Activated naive CD4-positive, alpha-beta T cell treated with anti-CD3 and anti-CD28 coated beads, Interleukin-2, amount 50 U/mL, for 24 hours (primary cell): ENCODE data around the gene CYSLTR2.
A peak's percentile ranks its signal among the peaks of the same experiment; 100 is the strongest.

ENCODE experiments used
- H3K27ac Mint-ChIP-seq: one replicate; pipeline ENCODE4 v1.8.0; 2021; ENCODE audit warnings: mild to moderate bottlenecking, mixed read lengths
- H3K27me3 Mint-ChIP-seq: one replicate; pipeline ENCODE4 v1.8.0; 2021; ENCODE audit warnings: mixed read lengths
- H3K36me3 Mint-ChIP-seq: one replicate; pipeline ENCODE4 v1.8.0; 2021; ENCODE audit warnings: mixed read lengths
- H3K4me1 Mint-ChIP-seq: one replicate; pipeline ENCODE4 v1.8.0; 2021; ENCODE audit warnings: mixed read lengths
- H3K4me3 Mint-ChIP-seq: one replicate; pipeline ENCODE4 v1.8.0; 2021; ENCODE audit warnings: mild to moderate bottlenecking, mixed read lengths
- H3K9me3 Mint-ChIP-seq: one replicate; pipeline ENCODE4 v1.8.0; 2021; ENCODE audit warnings: mixed read lengths

Gene CYSLTR2

DNA sequence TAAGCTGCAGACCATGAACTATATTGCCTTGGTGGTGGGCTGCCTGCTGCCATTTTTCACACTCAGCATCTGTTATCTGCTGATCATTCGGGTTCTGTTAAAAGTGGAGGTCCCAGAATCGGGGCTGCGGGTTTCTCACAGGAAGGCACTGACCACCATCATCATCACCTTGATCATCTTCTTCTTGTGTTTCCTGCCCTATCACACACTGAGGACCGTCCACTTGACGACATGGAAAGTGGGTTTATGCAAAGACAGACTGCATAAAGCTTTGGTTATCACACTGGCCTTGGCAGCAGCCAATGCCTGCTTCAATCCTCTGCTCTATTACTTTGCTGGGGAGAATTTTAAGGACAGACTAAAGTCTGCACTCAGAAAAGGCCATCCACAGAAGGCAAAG, 53.7 kb downstream of the CYSLTR2 start:
- no peak overlapping the region for H3K27ac Mint-ChIP-seq
- no peaks in the 10 kb centered on the region for H3K27me3 Mint-ChIP-seq
- peaks cover 19% of the 10 kb centered on the region for H3K4me1 Mint-ChIP-seq
- peaks cover 48% of the 10 kb centered on the region for H3K36me3 Mint-ChIP-seq
- no peak overlapping the region for H3K4me3 Mint-ChIP-seq
- H3K9me3 Mint-ChIP-seq, result peaks cover 12% of the 10 kb centered on the region

DNA sequence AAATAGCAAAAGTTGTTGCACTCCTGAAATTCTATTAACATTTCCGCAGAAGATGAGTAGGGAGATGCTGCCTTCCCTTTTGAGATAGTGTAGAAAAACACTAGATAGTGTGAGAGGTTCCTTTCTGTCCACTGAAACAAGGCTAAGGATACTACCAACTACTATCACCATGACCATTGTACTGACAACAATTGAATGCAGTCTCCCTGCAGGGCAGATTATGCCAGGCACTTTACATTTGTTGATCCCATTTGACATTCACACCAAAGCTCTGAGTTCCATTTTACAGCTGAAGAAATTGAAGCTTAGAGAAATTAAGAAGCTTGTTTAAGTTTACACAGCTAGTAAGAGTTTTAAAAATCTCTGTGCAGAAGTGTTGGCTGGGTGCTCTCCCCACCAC, 55.0 kb downstream of the CYSLTR2 start:
- Mint-ChIP-seq H3K4me3 (no peak overlapping the region), H3K27ac (no peak overlapping the region), H3K4me1 (peaks cover 19% of the 10 kb centered on the region), H3K9me3 (peaks cover 15% of the 10 kb centered on the region), H3K36me3 (peaks cover 50% of the 10 kb centered on the region), H3K27me3 (no peaks in the 10 kb centered on the region)

DNA sequence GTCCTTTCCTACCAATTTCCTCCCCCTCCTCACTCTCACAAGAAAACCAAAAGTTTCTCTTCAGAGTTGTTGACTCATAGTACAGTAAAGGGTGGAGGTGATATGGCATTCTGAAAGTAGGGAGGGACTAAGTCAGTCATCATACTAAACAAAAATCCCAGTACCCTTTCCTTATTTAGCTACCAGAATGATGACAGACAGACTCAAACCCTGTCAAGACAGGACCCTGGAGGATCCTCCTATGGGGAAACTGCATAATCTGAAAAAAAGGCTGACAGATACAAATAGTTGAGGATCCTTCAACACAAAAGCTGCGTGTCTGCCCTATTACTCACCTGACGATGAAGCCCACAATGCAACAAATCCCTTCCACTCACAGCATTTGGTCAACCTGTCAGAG, 55.5 kb downstream of the CYSLTR2 start:
- Mint-ChIP-seq H3K27ac (no peak overlapping the region), H3K9me3 (peaks cover 17% of the 10 kb centered on the region), H3K4me3 (no peak overlapping the region), H3K4me1 (peaks cover 19% of the 10 kb centered on the region), H3K36me3 (peaks cover 51% of the 10 kb centered on the region), H3K27me3 (no peaks in the 10 kb centered on the region)

DNA sequence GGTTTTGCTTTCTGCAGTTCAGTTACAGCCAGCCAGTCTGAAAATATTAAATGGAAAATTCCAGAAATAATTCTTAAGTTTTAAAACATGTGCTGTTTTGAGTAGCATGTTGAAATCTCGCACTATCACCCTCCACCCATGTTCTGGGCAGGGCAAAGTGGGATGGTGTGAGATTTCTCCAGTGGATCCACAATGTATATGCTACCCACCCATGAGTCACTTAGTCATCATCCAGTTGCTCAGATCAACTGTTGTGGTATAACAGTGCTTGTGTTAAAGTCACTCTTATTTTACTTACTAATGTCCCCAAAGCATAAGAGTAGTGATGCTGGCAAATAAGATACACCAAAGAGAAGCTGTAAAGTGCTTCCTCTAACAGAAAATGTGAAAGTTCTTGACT, 56.4 kb downstream of the CYSLTR2 start:
- Mint-ChIP-seq H3K9me3 (peaks cover 17% of the 10 kb centered on the region), H3K27ac (no peak overlapping the region), H3K36me3 (peaks cover 44% of the 10 kb centered on the region)

DNA sequence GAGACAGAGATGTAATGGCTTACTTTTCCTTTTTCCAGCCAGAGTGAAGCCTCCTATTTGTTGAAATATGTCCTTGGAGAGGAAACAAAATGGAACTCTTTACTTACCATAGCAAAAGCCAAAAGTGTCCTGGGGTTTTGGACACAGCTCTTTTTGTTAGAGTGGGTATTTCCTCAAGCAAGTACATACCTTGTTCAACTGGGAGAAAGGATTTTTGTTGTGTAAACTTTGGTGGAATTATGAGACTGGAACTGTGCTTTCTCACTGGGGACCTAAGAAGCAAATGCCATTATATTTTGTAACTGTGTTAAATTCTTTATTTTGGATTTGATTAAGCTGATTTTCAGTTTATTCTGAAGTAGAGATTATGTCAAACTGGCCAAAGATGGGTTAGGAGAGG, 58.4 kb downstream of the CYSLTR2 start:
- Mint-ChIP-seq H3K9me3 (peaks cover 20% of the 10 kb centered on the region), H3K4me1 (peaks cover 7% of the 10 kb centered on the region), H3K27ac (no peak overlapping the region), H3K36me3 (peaks cover 42% of the 10 kb centered on the region), H3K27me3 (no peaks in the 10 kb centered on the region), H3K4me3 (no peak overlapping the region)

More for the DNA sequence above, 56.4 kb downstream of the CYSLTR2 start:
- no peaks in the 10 kb centered on the region for H3K27me3 Mint-ChIP-seq
- peaks cover 10% of the 10 kb centered on the region for H3K4me1 Mint-ChIP-seq
- H3K4me3 Mint-ChIP-seq, result no peak overlapping the region

DNA sequence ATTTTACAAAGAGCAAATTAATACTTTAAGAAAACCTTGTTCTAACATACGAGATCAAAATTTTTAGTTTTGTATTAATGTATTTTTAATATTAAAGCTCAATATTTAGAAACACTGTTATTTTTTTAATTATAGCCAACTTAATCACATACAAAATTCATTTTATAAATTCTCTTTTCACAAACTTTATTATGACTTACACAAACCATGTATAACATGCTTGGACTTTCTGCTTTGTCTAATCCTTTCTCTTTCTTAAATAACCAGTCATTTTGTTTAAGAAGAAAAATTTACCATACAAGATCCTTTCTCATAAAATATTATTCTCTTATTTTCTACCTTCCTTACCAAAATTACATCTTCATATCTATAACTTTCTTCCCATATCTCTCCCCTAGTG, 62.2 kb downstream of the CYSLTR2 start:
- H3K36me3 Mint-ChIP-seq, result peaks cover 16% of the 10 kb centered on the region
- no peaks in the 10 kb centered on the region for H3K27me3 Mint-ChIP-seq
- H3K9me3 Mint-ChIP-seq, result peaks cover 10% of the 10 kb centered on the region
- H3K4me3 Mint-ChIP-seq, result no peak overlapping the region
- H3K27ac Mint-ChIP-seq, result no peak overlapping the region
- H3K4me1 Mint-ChIP-seq, result no peaks in the 10 kb centered on the region

DNA sequence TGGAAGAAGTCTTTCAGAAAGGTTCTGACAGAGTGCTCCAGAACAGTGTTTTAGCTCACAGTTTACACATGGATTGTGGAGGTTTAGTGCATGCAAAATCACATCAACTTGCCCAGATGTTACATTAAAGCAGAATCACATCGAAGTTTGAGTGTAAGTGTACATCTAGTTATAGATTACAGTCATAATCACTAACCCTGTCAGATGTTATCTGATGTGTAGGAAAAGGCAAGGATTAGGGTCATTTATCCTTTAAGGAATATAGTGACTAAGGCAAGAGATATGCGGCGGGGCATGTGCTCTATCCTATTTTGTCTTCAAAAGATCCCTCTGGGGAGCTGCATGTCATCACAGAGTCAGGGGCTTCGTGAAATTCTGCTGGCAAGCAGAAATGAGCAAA, 66.9 kb downstream of the CYSLTR2 start:
- Mint-ChIP-seq H3K36me3 (peaks cover 10% of the 10 kb centered on the region), H3K9me3 (peaks cover 10% of the 10 kb centered on the region), H3K27ac (no peak overlapping the region), H3K27me3 (no peaks in the 10 kb centered on the region), H3K4me3 (no peak overlapping the region), H3K4me1 (no peaks in the 10 kb centered on the region)

DNA sequence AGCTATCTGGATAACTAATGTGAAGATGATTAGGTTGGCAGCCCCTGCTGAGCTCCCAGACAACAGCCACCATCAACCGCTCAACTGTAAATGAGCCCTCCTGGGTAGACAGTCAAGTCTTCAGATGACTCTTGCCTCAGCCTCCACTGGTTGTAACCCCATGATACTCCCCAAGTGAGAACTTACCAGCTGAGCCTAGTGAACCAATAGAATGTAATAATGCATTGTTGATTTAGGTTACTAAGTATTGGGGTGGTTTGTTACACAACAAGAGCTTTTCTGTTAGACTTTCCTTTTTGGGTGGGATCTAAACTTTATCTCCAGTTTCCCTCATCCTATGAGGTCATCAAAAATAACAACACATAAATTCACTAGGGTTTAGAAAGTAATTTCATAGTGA, 69.4 kb downstream of the CYSLTR2 start:
- Mint-ChIP-seq H3K27me3 (no peaks in the 10 kb centered on the region), H3K27ac (no peak overlapping the region), H3K9me3 (peaks cover 6% of the 10 kb centered on the region), H3K36me3 (peaks cover 2% of the 10 kb centered on the region), H3K4me3 (no peak overlapping the region), H3K4me1 (no peaks in the 10 kb centered on the region)

DNA sequence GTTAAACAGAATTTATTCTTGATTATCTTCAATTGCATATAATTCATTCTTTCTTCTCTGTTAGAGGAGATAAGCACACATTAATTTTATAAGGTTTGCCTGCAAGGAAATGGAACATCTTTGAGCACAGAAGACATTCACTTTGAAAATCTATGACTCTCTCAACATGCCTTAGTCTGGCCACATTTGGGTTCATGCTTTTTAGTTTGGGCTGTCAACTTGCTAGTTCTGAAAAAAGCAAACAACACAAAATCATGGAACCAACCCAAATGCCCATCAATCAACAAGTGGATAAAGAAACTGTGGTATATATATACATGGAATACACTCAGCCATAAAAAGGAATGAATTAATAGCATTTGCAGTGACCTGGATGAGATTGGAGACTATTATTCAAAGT, 71.5 kb downstream of the CYSLTR2 start:
- H3K27me3 Mint-ChIP-seq, result no peaks in the 10 kb centered on the region

DNA sequence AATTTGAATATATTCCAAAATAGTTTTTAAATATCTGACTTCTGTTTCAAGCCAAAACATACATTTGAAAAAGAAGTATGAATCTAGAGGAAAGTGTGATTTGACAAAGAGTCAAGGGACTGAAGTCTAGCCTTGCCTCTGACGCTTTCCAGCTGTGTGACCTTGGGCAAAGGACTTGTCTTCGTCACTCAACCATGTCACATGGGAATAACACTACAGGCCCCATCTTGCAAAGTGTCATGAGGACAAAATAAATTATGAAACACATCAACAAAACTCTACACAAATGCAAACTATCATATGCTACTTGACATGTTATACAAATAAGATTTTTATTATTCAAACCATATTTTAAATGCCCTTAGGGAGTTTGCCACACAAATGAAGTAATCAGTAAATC, 73.0 kb downstream of the CYSLTR2 start:
- H3K4me1 Mint-ChIP-seq, result peaks cover 9% of the 10 kb centered on the region
- no peak overlapping the region for H3K4me3 Mint-ChIP-seq
- no peaks in the 10 kb centered on the region for H3K27me3 Mint-ChIP-seq
- no peak overlapping the region for H3K27ac Mint-ChIP-seq
- H3K9me3 Mint-ChIP-seq, result peaks cover 9% of the 10 kb centered on the region
- peaks cover 1% of the 10 kb centered on the region for H3K36me3 Mint-ChIP-seq

More for the DNA sequence above, 71.5 kb downstream of the CYSLTR2 start:
- Mint-ChIP-seq H3K4me1 (no peaks in the 10 kb centered on the region), H3K36me3 (peaks cover 1% of the 10 kb centered on the region), H3K9me3 (peaks cover 10% of the 10 kb centered on the region), H3K27ac (no peak overlapping the region), H3K4me3 (no peak overlapping the region)

DNA sequence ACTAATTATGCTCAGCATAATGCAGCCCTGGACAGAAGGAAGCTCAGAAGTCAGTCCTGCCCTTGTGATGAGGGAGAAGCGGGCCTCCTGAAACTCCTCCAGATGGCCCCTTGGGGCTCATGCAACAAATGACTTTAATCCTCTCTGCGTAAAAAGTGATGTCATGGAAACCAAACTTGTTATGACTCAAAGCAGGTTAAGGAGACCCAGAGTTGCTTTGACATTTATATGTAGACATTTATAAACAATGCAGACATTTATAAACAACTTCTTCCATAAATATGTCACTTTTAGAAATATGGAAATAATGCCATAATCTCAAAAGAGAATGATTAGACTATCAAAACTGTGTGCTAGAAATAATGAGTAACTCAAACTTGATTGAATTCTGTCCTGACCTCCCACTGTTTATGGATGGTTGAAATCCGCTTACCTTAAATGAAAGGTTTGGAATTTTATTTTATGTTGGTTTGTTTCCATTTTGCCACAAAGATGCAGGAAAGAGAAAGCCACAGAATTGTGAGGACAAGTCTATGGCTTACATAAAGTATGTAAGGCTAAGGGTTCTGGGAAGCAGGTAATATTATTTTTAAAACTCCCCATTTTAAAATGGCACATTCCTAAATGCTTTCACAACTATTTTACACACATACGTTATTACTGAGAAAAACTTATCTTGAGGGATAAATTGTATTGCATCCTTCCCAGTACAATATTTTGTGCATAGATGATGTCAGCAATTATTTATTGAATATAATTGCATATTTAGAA, 73.7 kb downstream of the CYSLTR2 start:
- H3K27me3 Mint-ChIP-seq, result no peaks in the 10 kb centered on the region
- peaks cover 4% of the 10 kb centered on the region for H3K9me3 Mint-ChIP-seq
- H3K27ac Mint-ChIP-seq, result no peak overlapping the region
- peaks cover 13% of the 10 kb centered on the region for H3K4me1 Mint-ChIP-seq
- peaks cover 1% of the 10 kb centered on the region for H3K36me3 Mint-ChIP-seq
- no peak overlapping the region for H3K4me3 Mint-ChIP-seq

DNA sequence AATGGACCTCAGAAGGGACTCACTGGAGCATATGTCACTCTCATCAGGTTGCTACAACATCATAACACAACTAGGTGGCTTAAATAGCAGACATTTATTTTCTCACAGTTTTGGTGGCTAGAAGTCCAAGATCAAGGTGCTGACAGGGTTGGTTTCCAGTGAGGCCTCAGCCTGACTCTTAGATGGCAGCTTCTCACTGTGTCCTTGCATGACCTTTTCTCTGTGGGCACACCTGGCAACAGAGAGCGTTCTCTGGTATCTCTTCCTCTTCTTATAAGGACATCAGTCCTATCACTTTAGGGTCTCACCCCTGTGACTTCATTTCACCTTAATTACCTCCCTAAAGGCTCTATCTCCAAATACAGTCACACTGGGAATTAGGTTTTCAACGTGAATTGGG, 74.5 kb downstream of the CYSLTR2 start:
- H3K36me3 Mint-ChIP-seq, result peaks cover 1% of the 10 kb centered on the region
- H3K4me3 Mint-ChIP-seq, result no peak overlapping the region
- peaks cover 13% of the 10 kb centered on the region for H3K4me1 Mint-ChIP-seq
- H3K27me3 Mint-ChIP-seq, result no peaks in the 10 kb centered on the region
- peaks cover 4% of the 10 kb centered on the region for H3K9me3 Mint-ChIP-seq
- H3K27ac Mint-ChIP-seq, result no peak overlapping the region

DNA sequence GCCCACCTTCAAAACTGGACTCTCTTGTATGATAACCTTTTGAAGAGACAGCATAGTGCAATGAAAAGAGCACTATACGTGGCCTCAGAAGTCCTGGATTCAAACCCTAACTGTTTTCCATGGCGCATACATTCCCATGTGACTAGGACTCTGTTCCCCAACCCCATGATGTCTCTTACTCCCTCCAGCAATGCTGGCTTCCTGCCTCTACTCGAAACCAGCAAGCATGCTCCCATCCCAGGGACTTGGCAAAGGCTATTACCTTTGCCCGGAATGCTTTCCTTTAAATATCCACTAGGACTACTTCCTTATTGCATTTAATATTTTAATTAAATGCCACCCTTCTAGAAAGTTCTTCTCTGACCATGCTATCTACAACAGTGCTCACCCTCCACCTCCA, 75.1 kb downstream of the CYSLTR2 start:
- peaks cover 1% of the 10 kb centered on the region for H3K36me3 Mint-ChIP-seq
- no peak overlapping the region for H3K27ac Mint-ChIP-seq
- H3K4me1 Mint-ChIP-seq, result peaks cover 13% of the 10 kb centered on the region

DNA sequence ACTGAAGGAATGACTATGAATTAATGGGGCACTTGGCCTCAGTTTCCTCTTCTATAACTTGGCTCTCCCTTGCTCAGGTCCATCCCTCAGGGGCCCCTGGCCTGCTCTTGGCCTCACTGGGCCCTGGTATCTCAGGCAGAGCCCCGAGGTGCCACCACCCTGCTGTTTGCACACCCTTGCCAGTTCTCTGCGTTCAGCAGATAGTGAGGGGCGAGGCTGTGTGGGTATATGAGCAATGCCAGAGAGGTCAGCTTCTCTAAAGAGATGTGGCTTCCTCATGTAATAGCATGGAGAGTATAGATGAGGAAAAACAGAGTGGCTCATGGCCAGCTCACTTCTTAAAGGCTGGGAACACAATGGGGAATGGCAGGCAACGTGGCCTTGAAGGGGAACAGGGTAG, 76.1 kb downstream of the CYSLTR2 start:
- peaks cover 4% of the 10 kb centered on the region for H3K9me3 Mint-ChIP-seq
- H3K27ac Mint-ChIP-seq, result no peak overlapping the region
- no peak overlapping the region for H3K4me3 Mint-ChIP-seq
- peaks cover 1% of the 10 kb centered on the region for H3K36me3 Mint-ChIP-seq
- H3K4me1 Mint-ChIP-seq, result peaks cover 13% of the 10 kb centered on the region
- no peaks in the 10 kb centered on the region for H3K27me3 Mint-ChIP-seq

More for the DNA sequence above, 75.1 kb downstream of the CYSLTR2 start:
- Mint-ChIP-seq H3K9me3 (peaks cover 4% of the 10 kb centered on the region), H3K4me3 (no peak overlapping the region), H3K27me3 (no peaks in the 10 kb centered on the region)

DNA sequence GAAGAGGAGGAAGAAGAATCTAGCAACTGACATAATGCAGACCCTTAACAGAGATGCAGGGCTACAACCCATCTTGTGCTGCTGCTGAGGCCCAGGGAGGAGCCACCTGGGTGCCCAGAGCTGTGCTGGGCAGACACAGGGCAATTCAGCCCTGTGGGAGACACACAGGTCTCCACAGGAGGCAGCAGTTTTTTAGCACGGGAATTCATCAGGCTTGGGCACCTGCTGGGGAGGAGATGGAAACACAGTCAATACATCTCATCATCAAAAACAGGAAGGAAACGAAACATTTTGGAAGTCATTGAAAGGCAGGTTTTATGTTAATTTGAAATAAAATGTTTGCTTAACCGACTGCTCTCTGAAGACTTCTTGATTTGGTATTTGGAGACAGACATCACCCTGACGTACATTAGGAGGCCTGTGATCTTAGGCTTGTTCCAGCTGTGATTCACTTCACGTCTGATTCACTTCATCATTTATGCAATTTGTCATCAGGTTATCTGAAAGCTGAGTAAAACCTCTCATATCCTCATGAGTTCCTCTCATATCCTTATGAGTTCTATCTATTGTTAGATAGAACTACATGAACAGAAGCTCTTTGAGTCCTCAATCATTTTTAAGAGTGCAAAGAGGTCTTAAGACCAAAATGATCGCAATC, 77.4 kb downstream of the CYSLTR2 start:
- peaks cover 4% of the 10 kb centered on the region for H3K9me3 Mint-ChIP-seq
- no peaks in the 10 kb centered on the region for H3K27me3 Mint-ChIP-seq
- peaks cover 13% of the 10 kb centered on the region for H3K4me1 Mint-ChIP-seq
- H3K27ac Mint-ChIP-seq, result no peak overlapping the region
- peak overlapping the region; percentile 74 for H3K4me3 Mint-ChIP-seq
- peaks cover 1% of the 10 kb centered on the region for H3K36me3 Mint-ChIP-seq

DNA sequence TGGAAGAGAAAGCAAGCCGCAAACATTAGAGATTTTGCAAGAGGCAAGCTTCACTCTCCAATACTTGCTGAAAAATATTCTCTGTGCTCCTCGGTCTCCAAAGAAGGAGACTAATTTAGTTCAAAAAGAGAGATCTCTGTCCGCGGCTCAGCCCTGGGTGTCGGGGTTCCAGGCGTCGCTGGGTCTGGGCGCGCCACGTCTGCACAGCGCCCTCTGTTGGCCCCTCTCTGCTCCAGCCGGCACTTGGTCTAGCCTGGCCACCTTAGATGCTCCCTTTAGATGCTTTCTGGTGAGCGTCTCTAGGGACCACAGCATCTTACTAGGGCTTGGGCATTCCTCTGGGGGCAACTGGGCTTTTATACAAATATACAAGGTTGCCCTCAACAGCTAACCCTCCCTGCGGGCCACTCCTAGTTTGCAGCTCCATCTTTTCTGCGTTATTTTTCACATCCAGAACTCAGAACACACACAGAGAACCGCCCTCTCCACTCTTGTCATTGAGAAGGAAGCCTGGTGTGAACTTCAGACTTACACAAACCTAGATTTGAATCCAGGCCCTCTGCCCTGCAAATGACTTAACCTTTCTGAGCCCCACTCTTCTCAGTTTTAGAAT, 78.3 kb downstream of the CYSLTR2 start:
- H3K9me3 Mint-ChIP-seq, result peaks cover 4% of the 10 kb centered on the region
- peaks cover 1% of the 10 kb centered on the region for H3K36me3 Mint-ChIP-seq
- H3K27me3 Mint-ChIP-seq, result no peaks in the 10 kb centered on the region
- H3K27ac Mint-ChIP-seq, result no peak overlapping the region
- peak overlapping the region; percentile 74 for H3K4me3 Mint-ChIP-seq
- H3K4me1 Mint-ChIP-seq, result peaks cover 13% of the 10 kb centered on the region
